Dermis blood vessel endothelial cell (primary cell): ENCODE results near the gene ARMCX1. TPM values are rescaled to one million over a fixed set of nuclear protein-coding genes. Genes with fewer than 3 reads are reported as not detected.
A peak's percentile ranks its signal among the peaks of the same experiment; 100 is the strongest.
"Not testable (repeated sequence)": the region's sequence is repeated elsewhere in the genome, so short reads cannot be mapped to it uniquely, and the experiment has no call there.

Experiments used
- DNase-seq: peaks from one replicate; pipeline ENCODE4 v3.0.0; 2010
- total RNA-seq: library from RNA; depleted of rRNA; stranded (reverse); fragments of >200 nt; gene quantifications from 2 replicates; pipeline ENCODE4 v1.2.3, GENCODE V29; 2014

ARMCX1 gene
- 38.3 and 46.1 TPM in 2 replicates for total RNA-seq

- DNase-seq = peak; percentile 89
Observed at GRCh38 chrX:101550362-101550750, at the start of gene ARMCX1. Gene ARMCX1, plus strand, starts transcription at chrX:101550547. Its CDS starts 2,384 bp downstream, at chrX:101552931.

GRCh38 chrX:101502929-101503328 is 47.4 kb upstream of the ARMCX1 start:
- DNase-seq = not testable (repeated sequence)

- DNase-seq = no peak
Observed at GRCh38 chrX:101507372-101507771, 43.0 kb upstream of the ARMCX1 start.

GRCh38 chrX:101507986-101508385 is 42.4 kb upstream of the ARMCX1 start:
- DNase-seq = no peak

- DNase-seq = peak; percentile 57
Observed at GRCh38 chrX:101530944-101531343, 19.4 kb upstream of the ARMCX1 start.

- no peak for DNase-seq
Observed at GRCh38 chrX:101539116-101539515, 11.2 kb upstream of the ARMCX1 start.

- DNase-seq = peak; percentile 59
Observed at GRCh38 chrX:101550751-101551379, 518 bp downstream of the ARMCX1 start.

- no peak for DNase-seq
Observed at GRCh38 chrX:101551380-101551767, 1.0 kb downstream of the ARMCX1 start.

- DNase-seq = no peak
Observed at GRCh38 chrX:101552714-101553113, 2.4 kb downstream of the ARMCX1 start.

- DNase-seq = no peak
Observed at GRCh38 chrX:101564651-101565050, 14.3 kb downstream of the ARMCX1 start.

- peak; percentile 77 for DNase-seq
Observed at GRCh38 chrX:101595739-101596419, 45.5 kb downstream of the ARMCX1 start.

GRCh38 chrX:101599592-101599991 is 49.2 kb downstream of the ARMCX1 start:
- not testable (repeated sequence) for DNase-seq

GRCh38 chrX:101602077-101602476 is 51.7 kb downstream of the ARMCX1 start:
- DNase-seq = no peak

Other genes with a start within 250 kb of the ARMCX1 start
- gene TIMM8A, start 201.8 kb upstream of the ARMCX1 start, total RNA-seq = 2.4 and 4.0 TPM in 2 replicates
- gene BTK, start 164.4 kb upstream of the ARMCX1 start, total RNA-seq = not detected in 2 replicates
- 660 and 938 TPM in 2 replicates for gene RPL36A, start 159.5 kb upstream of the ARMCX1 start, total RNA-seq
- 26.8 and 29.3 TPM in 2 replicates for gene GLA, start 142.6 kb upstream of the ARMCX1 start, total RNA-seq
- gene HNRNPH2, start 142.3 kb upstream of the ARMCX1 start, total RNA-seq = 90.0 and 99.7 TPM in 2 replicates
- gene ARMCX4, start 65.1 kb upstream of the ARMCX1 start, total RNA-seq = 5.1 and 6.9 TPM in 2 replicates
- 39.2 and 42.0 TPM in 2 replicates for gene ARMCX6, start 67.5 kb downstream of the ARMCX1 start, total RNA-seq
- 62.9 and 73.5 TPM in 2 replicates for gene ARMCX3, start 72.6 kb downstream of the ARMCX1 start, total RNA-seq
- gene ARMCX2, start 109.3 kb downstream of the ARMCX1 start, total RNA-seq = 62.5 and 63.8 TPM in 2 replicates